K562 (cell line): ENCODE measurements around the gene DTNBP1. TPM values are rescaled to one million over a fixed set of nuclear protein-coding genes. Genes with fewer than 3 reads are reported as not detected.

ENCODE experiments used
- ADNP ChIP-seq: fragments of 200-800 bp; sonication (Bioruptor generic); IDR thresholded peaks from 2 replicates; pipeline ENCODE4 v1.6.1; 2016; ENCODE audit warnings: missing genetic modification characterization, missing compliant biosample characterization
- ARHGAP35 ChIP-seq: fragments of 450-650 bp; IDR thresholded peaks from 2 replicates; pipeline ENCODE4 v1.6.1; 2018; ENCODE audit not compliant: partially characterized antibody
- BRF2 ChIP-seq: IDR thresholded peaks from 3 replicates; pipeline ENCODE4 v1.6.1; 2011; ENCODE audit warnings: borderline replicate concordance, mild to moderate bottlenecking; ENCODE audit not compliant: insufficient read length, insufficient read depth
- E2F4 ChIP-seq: sonication (generic); formaldehyde crosslinking; IDR thresholded peaks from 2 replicates; pipeline ENCODE4 v1.8.0; 2022; ENCODE audit warnings: mild to moderate bottlenecking, low read depth, missing genetic modification reagents
- ETV5 ChIP-seq: sonication (generic); formaldehyde crosslinking; IDR thresholded peaks from 2 replicates; pipeline ENCODE4 v1.4.0; 2020; ENCODE audit warnings: low read depth, mild to moderate bottlenecking, missing genetic modification reagents
- FIP1L1 ChIP-seq: fragments of 200-400 bp; formaldehyde crosslinking; IDR thresholded peaks from 2 replicates; pipeline ENCODE4 v1.6.1; 2018; ENCODE audit warnings: mild to moderate bottlenecking, low read depth, low read length; ENCODE audit not compliant: poor library complexity, severe bottlenecking
- HDGF ChIP-seq: fragments of 450-650 bp; IDR thresholded peaks from 2 replicates; pipeline ENCODE4 v1.6.1; 2016
- HMGN3 ChIP-seq: IDR thresholded peaks from 2 replicates; pipeline ENCODE4 v1.6.1; 2011; ENCODE audit warnings: borderline replicate concordance, low read depth, mild to moderate bottlenecking, mixed read lengths, low read length; ENCODE audit not compliant: insufficient read length; ENCODE audit errors: extremely low read depth
- KLF13 ChIP-seq: fragments of 450-650 bp; IDR thresholded peaks from 2 replicates; pipeline ENCODE4 v1.6.1; 2016; ENCODE audit warnings: missing genetic modification characterization, low read depth, mild to moderate bottlenecking, missing compliant biosample characterization, moderate library complexity, borderline replicate concordance
- MTA3 ChIP-seq: fragments of 450-650 bp; formaldehyde crosslinking; IDR thresholded peaks from 2 replicates; pipeline ENCODE4 v1.6.1; 2017; ENCODE audit warnings: mild to moderate bottlenecking, borderline replicate concordance
- NELFE ChIP-seq: IDR thresholded peaks from 2 replicates; pipeline ENCODE4 v1.6.1; 2011; ENCODE audit warnings: mild to moderate bottlenecking; ENCODE audit not compliant: insufficient read depth, insufficient read length
- POLR3G ChIP-seq: IDR thresholded peaks from 2 replicates; pipeline ENCODE4 v1.6.1; 2011; ENCODE audit not compliant: insufficient read length, insufficient replicate concordance; ENCODE audit errors: extremely low read depth
- RHOXF2B ChIP-seq: fragments of 250-450 bp; sonication (Bioruptor Pico); conservative IDR thresholded peaks from 2 replicates; pipeline ENCODE4 v1.5.1; 2021
- SNIP1 ChIP-seq: fragments of 450-650 bp; IDR thresholded peaks from 2 replicates; pipeline ENCODE4 v1.7.1; 2017; ENCODE audit warnings: low read depth, mild to moderate bottlenecking
- SOX6 ChIP-seq: fragments of 450-650 bp; IDR thresholded peaks from 2 replicates; pipeline ENCODE4 v1.6.1; 2014; ENCODE audit warnings: mild to moderate bottlenecking
- SREBF1 ChIP-seq: fragments of 150-350 bp; IDR thresholded peaks from 2 replicates; pipeline ENCODE4 v1.6.1; 2014; ENCODE audit warnings: antibody characterized with exemption, low read depth, low read length, borderline replicate concordance
- TFAM ChIP-seq: fragments of 250-450 bp; sonication (Bioruptor Pico); conservative IDR thresholded peaks from 2 replicates; pipeline ENCODE4 v1.5.0; 2021; ENCODE audit warnings: mild to moderate bottlenecking, moderate library complexity
- VEZF1 ChIP-seq: fragments of 200-800 bp; sonication (Bioruptor generic); IDR thresholded peaks from 2 replicates; pipeline ENCODE4 v1.6.1; 2017; ENCODE audit warnings: missing genetic modification characterization, missing compliant biosample characterization
- ZFP30 ChIP-seq: fragments of 250-450 bp; sonication (Bioruptor Pico); IDR thresholded peaks from 2 replicates; pipeline ENCODE4 v1.8.0; 2022; ENCODE audit warnings: moderate library complexity, mild to moderate bottlenecking, inconsistent platforms, borderline replicate concordance
- ZNF551 ChIP-seq: fragments of 250-450 bp; sonication (Bioruptor Pico); IDR thresholded peaks from 2 replicates; pipeline ENCODE4 v1.5.0; 2021; ENCODE audit warnings: mild to moderate bottlenecking, moderate library complexity
- ZNF785 ChIP-seq: fragments of 250-450 bp; sonication (Bioruptor Pico); IDR thresholded peaks from 2 replicates; pipeline ENCODE4 v1.4.0; 2020; ENCODE audit warnings: mild to moderate bottlenecking
- polyA plus RNA-seq, 8 experiments: library from polyadenylated mRNA; depleted of rRNA in 4 of 8; stranded (reverse) in 5 of 8; unstranded in 3 of 8; fragments of >200 nt; fragmentation: Nextera tagmentation in 2 of 8; fragmentation: Illumina TruSeq in 1 of 8; extraction: Ambion mirVana in 2 of 8; extraction: Trizol in 1 of 8; gene quantifications; 2 replicates each; pipeline versions ENCODE4 v1.2.1 to v1.2.3, GENCODE V29; 2011 to 2014; ENCODE audit warnings: inconsistent platforms in 1 of 8, missing spikeins in 1 of 8
- total RNA-seq, 7 experiments: library from RNA; depleted of rRNA in 6 of 7; stranded (reverse); fragments of >200 nt in 6 of 7; fragmentation: Illumina TruSeq in 2 of 7; extraction: Trizol in 2 of 7; gene quantifications; 2 replicates each; pipeline versions ENCODE4 v1.2.1 to v1.2.3, GENCODE V29; 2011 to 2021; ENCODE audit warnings: low replicate concordance in 1 of 7
- TF ChIP-seq, protein P1 (sequence below): fragments of 450-650 bp; conservative IDR thresholded peaks from 2 replicates; pipeline ENCODE4 v1.6.1; 2016; ENCODE audit warnings: missing genetic modification characterization, low read depth, mild to moderate bottlenecking, missing compliant biosample characterization, moderate library complexity
- TF ChIP-seq, protein P2 (sequence below): fragments of 450-650 bp; IDR thresholded peaks from 2 replicates; pipeline ENCODE4 v1.6.1; 2016; ENCODE audit warnings: antibody characterized with exemption

Gene DTNBP1
- total and polyA plus RNA-seq, 9 of the 15 experiments (the other 6 are each of a cell fraction or from before 2014, with no cell fraction given) = 16.7 to 54.5 (median 21.4) TPM

GRCh38 chr6:15509335-15509933 lies 153.4 kb downstream of the DTNBP1 start (continued):
- TF ChIP-seq BRF2 = no peak
- TF ChIP-seq SOX6 = peak; percentile 53; the same call in 1 of the 2 replicates
- no peak for TF ChIP-seq ZFP30
- TF ChIP-seq POLR3G = no peak
- TF ChIP-seq ARHGAP35 = no peak
- TF ChIP-seq KLF13 = peak; percentile 8; the same call in 1 of the 2 replicates
- TF ChIP-seq, protein P1, sequence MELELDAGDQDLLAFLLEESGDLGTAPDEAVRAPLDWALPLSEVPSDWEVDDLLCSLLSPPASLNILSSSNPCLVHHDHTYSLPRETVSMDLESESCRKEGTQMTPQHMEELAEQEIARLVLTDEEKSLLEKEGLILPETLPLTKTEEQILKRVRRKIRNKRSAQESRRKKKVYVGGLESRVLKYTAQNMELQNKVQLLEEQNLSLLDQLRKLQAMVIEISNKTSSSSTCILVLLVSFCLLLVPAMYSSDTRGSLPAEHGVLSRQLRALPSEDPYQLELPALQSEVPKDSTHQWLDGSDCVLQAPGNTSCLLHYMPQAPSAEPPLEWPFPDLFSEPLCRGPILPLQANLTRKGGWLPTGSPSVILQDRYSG = peak; percentile 64; the same call in 1 of the 2 replicates
- TF ChIP-seq, protein P2, sequence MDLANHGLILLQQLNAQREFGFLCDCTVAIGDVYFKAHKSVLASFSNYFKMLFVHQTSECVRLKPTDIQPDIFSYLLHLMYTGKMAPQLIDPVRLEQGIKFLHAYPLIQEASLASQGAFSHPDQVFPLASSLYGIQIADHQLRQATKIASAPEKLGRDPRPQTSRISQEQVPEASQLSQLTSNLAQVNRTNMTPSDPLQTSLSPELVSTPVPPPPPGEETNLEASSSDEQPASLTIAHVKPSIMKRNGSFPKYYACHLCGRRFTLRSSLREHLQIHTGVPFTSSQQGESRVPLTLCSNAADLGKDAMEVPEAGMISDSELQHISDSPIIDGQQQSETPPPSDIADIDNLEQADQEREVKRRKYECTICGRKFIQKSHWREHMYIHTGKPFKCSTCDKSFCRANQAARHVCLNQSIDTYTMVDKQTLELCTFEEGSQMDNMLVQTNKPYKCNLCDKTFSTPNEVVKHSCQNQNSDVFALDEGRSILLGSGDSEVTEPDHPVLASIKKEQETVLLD = peak; percentile 58; the same call in 1 of the 2 replicates
- TF ChIP-seq SNIP1 = no peak
- TF ChIP-seq ADNP (tag) = no peak
- TF ChIP-seq HMGN3 = no peak
- peak; percentile 98 for TF ChIP-seq ETV5 (CRISPR knock-in tag)
- TF ChIP-seq SREBF1 = no peak
- no peak for TF ChIP-seq NELFE
- no peak for TF ChIP-seq FIP1L1
- TF ChIP-seq MTA3 = peak; percentile 66; the same call in 1 of the 2 replicates
- TF ChIP-seq HDGF = no peak
- no peak for TF ChIP-seq E2F4 (CRISPR knock-in tag)
- TF ChIP-seq VEZF1 (CRISPR knock-in tag) = peak; percentile 43
- TF ChIP-seq RHOXF2B = no peak
- no peak for TF ChIP-seq TFAM (CRISPR knock-in tag)
- TF ChIP-seq ZNF785 = no peak
- no peak for TF ChIP-seq ZNF551
